ENCODE results near the gene RIPPLY3. TPM values are rescaled to one million over a fixed set of nuclear protein-coding genes. Genes with fewer than 3 reads are reported as not detected.
A peak's percentile ranks its signal among the peaks of the same experiment; 100 is the strongest.

Gene RIPPLY3
- polyA plus RNA-seq, 1 donor (not counting 4 experiments of a cell fraction or from before 2014, with no cell fraction given): 0.05 TPM

DNA sequence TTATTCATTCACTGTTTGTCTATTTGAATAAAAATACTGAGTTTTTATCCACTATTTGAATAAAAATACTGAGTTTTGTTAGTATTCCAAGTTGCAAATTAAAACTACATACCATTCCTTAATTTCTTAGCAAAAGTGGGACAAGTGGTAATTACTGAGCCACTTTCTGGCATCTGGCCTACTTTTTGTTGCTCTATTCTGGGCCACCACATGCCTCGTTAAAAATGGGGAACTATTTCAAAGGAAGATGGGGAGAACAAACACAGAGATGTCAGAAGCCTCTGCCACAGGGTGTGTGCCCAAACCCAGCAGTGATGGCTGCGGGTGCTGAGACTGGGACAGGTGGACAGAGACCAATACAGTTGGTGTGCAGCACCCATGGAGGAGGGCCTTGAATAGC, 51.8 kb downstream of the RIPPLY3 start:
- H3K79me2 ChIP-seq (ENCODE audit: control insufficient read depth, insufficient read depth, low read length): no peaks in the 10 kb centered on the region
- no peak for TF ChIP-seq EZH2 (IDR thresholded peaks at IDR 0.05; ENCODE audit: low read length)
- TF ChIP-seq CTCF (optimal IDR thresholded peaks at IDR 0.05 in 1 of 3, IDR thresholded peaks at IDR 0.05 in 1 of 3, conservative IDR thresholded peaks at IDR 0.05 in 1 of 3; ENCODE audit: extremely low read depth in 1 of 3, insufficient read depth in 2 of 3, low read length in 3 of 3): no peak
- dilution Hi-C loops (cut with MboI; ENCODE audit: extremely low pct_ligation_motif_present, low sequenced_read_pairs): no loop called here
- H3K4me1 ChIP-seq (ENCODE audit: control insufficient read depth, extremely low read depth, insufficient read depth, low read length): peaks cover 7% of the 10 kb centered on the region
- H3K27me3 ChIP-seq (ENCODE audit: control insufficient read depth, extremely low read depth, insufficient read depth, low read length): peaks cover 3% of the 10 kb centered on the region
- no peak overlapping the region for H3K27ac ChIP-seq (ENCODE audit: control insufficient read depth, insufficient read depth, low read length)
- H4K20me1 ChIP-seq (ENCODE audit: control insufficient read depth, extremely low read depth, insufficient read depth, low read length): no peaks in the 10 kb centered on the region
- DNase-seq (ENCODE audit: low read depth, low spot score): no peak
- no peak overlapping the region for H2AFZ ChIP-seq (ENCODE audit: control insufficient read depth, low read length)
- no peaks in the 10 kb centered on the region for H3K36me3 ChIP-seq (ENCODE audit: control insufficient read depth in 2 of 2, extremely low read depth in 1 of 2, insufficient read depth in 2 of 2, low read length in 2 of 2)
- no peak for FAIRE-seq
- H3K9me3 ChIP-seq (ENCODE audit: control insufficient read depth, low read depth, low read length): no peaks in the 10 kb centered on the region
- H3K9me1 ChIP-seq (ENCODE audit: control insufficient read depth, extremely low read depth, insufficient read depth, low read length): no peaks in the 10 kb centered on the region
- H3K4me3 ChIP-seq (ENCODE audit: control insufficient read depth in 2 of 3, extremely low read depth in 1 of 3, insufficient read depth in 2 of 3, low read depth in 1 of 3, low read length in 3 of 3): no peak overlapping the region
- H3K4me2 ChIP-seq (ENCODE audit: control insufficient read depth, extremely low read depth, insufficient read depth, low read depth, low read length): no peak overlapping the region
- no peak overlapping the region for H3K9ac ChIP-seq (ENCODE audit: control insufficient read depth, extremely low read depth, insufficient read depth, low read length)

DNA sequence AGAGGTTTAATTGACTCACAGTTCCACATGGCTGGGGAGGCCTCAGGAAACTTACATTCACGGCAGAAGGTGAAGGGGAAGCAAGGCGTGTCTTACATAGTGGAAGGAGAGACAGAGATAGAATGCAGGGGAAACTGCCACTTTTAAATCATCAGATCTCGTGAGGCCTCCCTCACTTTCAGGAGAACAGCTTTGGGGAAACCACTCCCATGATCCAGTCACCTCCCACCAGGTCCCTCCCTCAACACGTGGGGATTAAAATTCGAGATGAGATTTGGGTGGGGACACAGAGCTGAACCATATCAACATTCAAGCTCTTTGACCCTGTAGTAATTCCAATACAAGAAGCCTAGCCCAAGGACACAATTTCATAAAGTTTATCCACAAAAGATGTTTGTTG, 52.7 kb downstream of the RIPPLY3 start:
- peaks cover 7% of the 10 kb centered on the region for H3K4me1 ChIP-seq (ENCODE audit: control insufficient read depth, extremely low read depth, insufficient read depth, low read length)
- dilution Hi-C loops (cut with MboI; ENCODE audit: extremely low pct_ligation_motif_present, low sequenced_read_pairs): no loop called here
- no peaks in the 10 kb centered on the region for H3K36me3 ChIP-seq (ENCODE audit: control insufficient read depth in 2 of 2, extremely low read depth in 1 of 2, insufficient read depth in 2 of 2, low read length in 2 of 2)
- H3K79me2 ChIP-seq (ENCODE audit: control insufficient read depth, insufficient read depth, low read length): no peaks in the 10 kb centered on the region
- H3K27me3 ChIP-seq (ENCODE audit: control insufficient read depth, extremely low read depth, insufficient read depth, low read length): peaks cover 3% of the 10 kb centered on the region
- no peak overlapping the region for H3K9ac ChIP-seq (ENCODE audit: control insufficient read depth, extremely low read depth, insufficient read depth, low read length)
- H4K20me1 ChIP-seq (ENCODE audit: control insufficient read depth, extremely low read depth, insufficient read depth, low read length): no peaks in the 10 kb centered on the region
- no peaks in the 10 kb centered on the region for H3K9me1 ChIP-seq (ENCODE audit: control insufficient read depth, extremely low read depth, insufficient read depth, low read length)
- no peak overlapping the region for H3K4me2 ChIP-seq (ENCODE audit: control insufficient read depth, extremely low read depth, insufficient read depth, low read depth, low read length)
- H2AFZ ChIP-seq (ENCODE audit: control insufficient read depth, low read length): no peak overlapping the region
- no peak overlapping the region for H3K4me3 ChIP-seq (ENCODE audit: control insufficient read depth in 2 of 3, extremely low read depth in 1 of 3, insufficient read depth in 2 of 3, low read depth in 1 of 3, low read length in 3 of 3)
- H3K27ac ChIP-seq (ENCODE audit: control insufficient read depth, insufficient read depth, low read length): no peak overlapping the region
- no peak for TF ChIP-seq EZH2 (IDR thresholded peaks at IDR 0.05; ENCODE audit: low read length)
- no peak for FAIRE-seq
- DNase-seq (ENCODE audit: low read depth, low spot score): no peak
- H3K9me3 ChIP-seq (ENCODE audit: control insufficient read depth, low read depth, low read length): no peaks in the 10 kb centered on the region

GRCh38 chr21:37060296-37060695, 53.8 kb downstream of the RIPPLY3 start:
- no peaks in the 10 kb centered on the region for H3K36me3 ChIP-seq (ENCODE audit: control insufficient read depth in 2 of 2, extremely low read depth in 1 of 2, insufficient read depth in 2 of 2, low read length in 2 of 2)
- peaks cover 7% of the 10 kb centered on the region for H3K4me1 ChIP-seq (ENCODE audit: control insufficient read depth, extremely low read depth, insufficient read depth, low read length)
- peaks cover 3% of the 10 kb centered on the region for H3K27me3 ChIP-seq (ENCODE audit: control insufficient read depth, extremely low read depth, insufficient read depth, low read length)
- H3K4me3 ChIP-seq (ENCODE audit: control insufficient read depth in 2 of 3, extremely low read depth in 1 of 3, insufficient read depth in 2 of 3, low read depth in 1 of 3, low read length in 3 of 3): no peak overlapping the region
- no peak overlapping the region for H3K27ac ChIP-seq (ENCODE audit: control insufficient read depth, insufficient read depth, low read length)
- H4K20me1 ChIP-seq (ENCODE audit: control insufficient read depth, extremely low read depth, insufficient read depth, low read length): no peaks in the 10 kb centered on the region
- H3K9me1 ChIP-seq (ENCODE audit: control insufficient read depth, extremely low read depth, insufficient read depth, low read length): no peaks in the 10 kb centered on the region
- FAIRE-seq (peak; percentile 17), DNase-seq (ENCODE audit: low read depth, low spot score) (no peak)
- dilution Hi-C loops (cut with MboI; ENCODE audit: extremely low pct_ligation_motif_present, low sequenced_read_pairs): no loop called here
- H3K79me2 ChIP-seq (ENCODE audit: control insufficient read depth, insufficient read depth, low read length): no peaks in the 10 kb centered on the region
- no peaks in the 10 kb centered on the region for H3K9me3 ChIP-seq (ENCODE audit: control insufficient read depth, low read depth, low read length)
- no peak overlapping the region for H3K4me2 ChIP-seq (ENCODE audit: control insufficient read depth, extremely low read depth, insufficient read depth, low read depth, low read length)
- no peak overlapping the region for H2AFZ ChIP-seq (ENCODE audit: control insufficient read depth, low read length)
- H3K9ac ChIP-seq (ENCODE audit: control insufficient read depth, extremely low read depth, insufficient read depth, low read length): no peak overlapping the region
- TF ChIP-seq EZH2 (IDR thresholded peaks at IDR 0.05; ENCODE audit: low read length): no peak
- peak; percentile 25 to 29 (median 26) for TF ChIP-seq CTCF (optimal IDR thresholded peaks at IDR 0.05 in 1 of 3, IDR thresholded peaks at IDR 0.05 in 1 of 3, conservative IDR thresholded peaks at IDR 0.05 in 1 of 3; ENCODE audit: extremely low read depth in 1 of 3, insufficient read depth in 2 of 3, low read length in 3 of 3)

All from keratinocyte (primary cell).